K562 (cell line): ENCODE results near the gene RAB6A. TPM values are rescaled to one million over a fixed set of nuclear protein-coding genes. Genes with fewer than 3 reads are reported as not detected.

ENCODE experiments used
- ARID1B ChIP-seq: fragments of 450-650 bp; IDR thresholded peaks from 2 replicates; pipeline ENCODE4 v1.6.1; 2016; ENCODE audit warnings: antibody characterized with exemption, mild to moderate bottlenecking, inconsistent platforms
- CHCHD3 ChIP-seq: fragments of 250-450 bp; sonication (Bioruptor Pico); IDR thresholded peaks from 2 replicates; pipeline ENCODE4 v2.1.2; 2022; ENCODE audit warnings: mild to moderate bottlenecking
- CREB1 ChIP-seq, 2 experiments: sonication (generic) in 1 of 2; formaldehyde crosslinking in 1 of 2; IDR thresholded peaks; 2 replicates each; pipeline versions ENCODE4 v1.6.1 to v1.8.0; 2012 to 2022; ENCODE audit warnings: inconsistent platforms in 1 of 2, mild to moderate bottlenecking in 1 of 2, missing genetic modification reagents in 1 of 2, moderate library complexity in 1 of 2
- ETV1 ChIP-seq: fragments of 450-650 bp; conservative IDR thresholded peaks from 2 replicates; pipeline ENCODE4 v1.6.1; 2016; ENCODE audit warnings: missing genetic modification characterization, control low read depth, low read depth, missing compliant biosample characterization
- GTF2A2 ChIP-seq: IDR thresholded peaks from 2 replicates; pipeline ENCODE4 v1.6.1; 2016; ENCODE audit warnings: mild to moderate bottlenecking, missing genetic modification characterization, missing compliant biosample characterization
- HSF4 ChIP-seq: fragments of 250-450 bp; sonication (Bioruptor Pico); IDR thresholded peaks from 2 replicates; pipeline ENCODE4 v2.1.2; 2022; ENCODE audit warnings: mild to moderate bottlenecking, moderate library complexity, borderline replicate concordance
- ILK ChIP-seq: fragments of 450-650 bp; IDR thresholded peaks from 2 replicates; pipeline ENCODE4 v1.6.1; 2016; ENCODE audit warnings: missing genetic modification characterization, low read depth, mild to moderate bottlenecking, missing compliant biosample characterization, moderate library complexity, borderline replicate concordance
- MTA3 ChIP-seq: fragments of 450-650 bp; formaldehyde crosslinking; IDR thresholded peaks from 2 replicates; pipeline ENCODE4 v1.6.1; 2017; ENCODE audit warnings: mild to moderate bottlenecking, borderline replicate concordance
- NELFE ChIP-seq: IDR thresholded peaks from 2 replicates; pipeline ENCODE4 v1.6.1; 2011; ENCODE audit warnings: mild to moderate bottlenecking; ENCODE audit not compliant: insufficient read depth, insufficient read length
- RBM15 ChIP-seq: fragments of 200-400 bp; formaldehyde crosslinking; IDR thresholded peaks from 2 replicates; pipeline ENCODE4 v1.6.1; 2018; ENCODE audit warnings: mild to moderate bottlenecking, low read length, moderate library complexity; ENCODE audit not compliant: insufficient read depth
- RNF219 ChIP-seq: fragments of 250-450 bp; sonication (Bioruptor Pico); IDR thresholded peaks from 2 replicates; pipeline ENCODE4 v1.5.0; 2022; ENCODE audit warnings: mild to moderate bottlenecking
- ZNF551 ChIP-seq: fragments of 250-450 bp; sonication (Bioruptor Pico); IDR thresholded peaks from 2 replicates; pipeline ENCODE4 v1.5.0; 2021; ENCODE audit warnings: mild to moderate bottlenecking, moderate library complexity
- ZNF76 ChIP-seq: fragments of 250-450 bp; sonication (Bioruptor Pico); IDR thresholded peaks from 2 replicates; pipeline ENCODE4 v1.4.0; 2020; ENCODE audit warnings: mild to moderate bottlenecking, moderate library complexity, borderline replicate concordance
- ZNF79 ChIP-seq: fragments of 250-450 bp; sonication (Bioruptor Pico); IDR thresholded peaks from 2 replicates; pipeline ENCODE4 v1.4.0; 2020; ENCODE audit warnings: low read depth, mild to moderate bottlenecking, moderate library complexity
- polyA plus RNA-seq, 8 experiments: library from polyadenylated mRNA; depleted of rRNA in 4 of 8; stranded (reverse) in 5 of 8; unstranded in 3 of 8; fragments of >200 nt; fragmentation: Nextera tagmentation in 2 of 8; fragmentation: Illumina TruSeq in 1 of 8; extraction: Ambion mirVana in 2 of 8; extraction: Trizol in 1 of 8; gene quantifications; 2 replicates each; pipeline versions ENCODE4 v1.2.1 to v1.2.3, GENCODE V29; 2011 to 2014; ENCODE audit warnings: inconsistent platforms in 1 of 8, missing spikeins in 1 of 8
- total RNA-seq, 7 experiments: library from RNA; depleted of rRNA in 6 of 7; stranded (reverse); fragments of >200 nt in 6 of 7; fragmentation: Illumina TruSeq in 2 of 7; extraction: Trizol in 2 of 7; gene quantifications; 2 replicates each; pipeline versions ENCODE4 v1.2.1 to v1.2.3, GENCODE V29; 2011 to 2021; ENCODE audit warnings: low replicate concordance in 1 of 7
- TF ChIP-seq, protein P1 (sequence below): fragments of 450-650 bp; IDR thresholded peaks from 2 replicates; pipeline ENCODE4 v1.6.1; 2016; ENCODE audit warnings: low read depth, mild to moderate bottlenecking, moderate library complexity
- TF ChIP-seq, protein P2 (sequence below), 2 experiments: fragments of 200-800 bp in 1 of 2; sonication (Bioruptor generic) in 1 of 2; sonication (generic) in 1 of 2; formaldehyde crosslinking in 1 of 2; IDR thresholded peaks in 1 of 2; conservative IDR thresholded peaks in 1 of 2; 2 replicates each; pipeline versions ENCODE4 v1.5.0 to v1.6.1; 2016 to 2020; ENCODE audit warnings: missing compliant biosample characterization in 1 of 2, missing genetic modification characterization in 1 of 2, missing genetic modification reagents in 1 of 2
- TF ChIP-seq, protein P3 (sequence below): fragments of 200-800 bp; sonication (Bioruptor generic); IDR thresholded peaks from 2 replicates; pipeline ENCODE4 v1.6.1; 2017; ENCODE audit warnings: missing genetic modification characterization, missing compliant biosample characterization
- TF ChIP-seq, protein P4 (sequence below): conservative IDR thresholded peaks from 2 replicates; pipeline ENCODE4 v1.6.1; 2011; ENCODE audit warnings: low read depth, mild to moderate bottlenecking, low read length; ENCODE audit not compliant: control insufficient read depth

Gene RAB6A
- total and polyA plus RNA-seq, 9 of the 15 experiments (the other 6 are each of a cell fraction or from before 2014, with no cell fraction given) = 14.0 to 95.3 (median 45.4) TPM

- TF ChIP-seq, protein P1, sequence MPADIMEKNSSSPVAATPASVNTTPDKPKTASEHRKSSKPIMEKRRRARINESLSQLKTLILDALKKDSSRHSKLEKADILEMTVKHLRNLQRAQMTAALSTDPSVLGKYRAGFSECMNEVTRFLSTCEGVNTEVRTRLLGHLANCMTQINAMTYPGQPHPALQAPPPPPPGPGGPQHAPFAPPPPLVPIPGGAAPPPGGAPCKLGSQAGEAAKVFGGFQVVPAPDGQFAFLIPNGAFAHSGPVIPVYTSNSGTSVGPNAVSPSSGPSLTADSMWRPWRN = no peak
- no peak for TF ChIP-seq CHCHD3 (CRISPR knock-in tag)
- TF ChIP-seq RBM15 = no peak
- TF ChIP-seq, protein P2, sequence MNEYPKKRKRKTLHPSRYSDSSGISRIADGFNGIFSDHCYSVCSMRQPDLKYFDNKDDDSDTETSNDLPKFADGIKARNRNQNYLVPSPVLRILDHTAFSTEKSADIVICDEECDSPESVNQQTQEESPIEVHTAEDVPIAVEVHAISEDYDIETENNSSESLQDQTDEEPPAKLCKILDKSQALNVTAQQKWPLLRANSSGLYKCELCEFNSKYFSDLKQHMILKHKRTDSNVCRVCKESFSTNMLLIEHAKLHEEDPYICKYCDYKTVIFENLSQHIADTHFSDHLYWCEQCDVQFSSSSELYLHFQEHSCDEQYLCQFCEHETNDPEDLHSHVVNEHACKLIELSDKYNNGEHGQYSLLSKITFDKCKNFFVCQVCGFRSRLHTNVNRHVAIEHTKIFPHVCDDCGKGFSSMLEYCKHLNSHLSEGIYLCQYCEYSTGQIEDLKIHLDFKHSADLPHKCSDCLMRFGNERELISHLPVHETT (CRISPR knock-in tag; conservative IDR thresholded peaks at IDR 0.05 in 1 of 2, IDR thresholded peaks at IDR 0.05 in 1 of 2) = peak in 1 of 2 experiments; percentile 81; a peak in 2 of 4 replicates
- peak; percentile 50 for TF ChIP-seq ARID1B
- no peak for TF ChIP-seq NELFE
- TF ChIP-seq, protein P3, sequence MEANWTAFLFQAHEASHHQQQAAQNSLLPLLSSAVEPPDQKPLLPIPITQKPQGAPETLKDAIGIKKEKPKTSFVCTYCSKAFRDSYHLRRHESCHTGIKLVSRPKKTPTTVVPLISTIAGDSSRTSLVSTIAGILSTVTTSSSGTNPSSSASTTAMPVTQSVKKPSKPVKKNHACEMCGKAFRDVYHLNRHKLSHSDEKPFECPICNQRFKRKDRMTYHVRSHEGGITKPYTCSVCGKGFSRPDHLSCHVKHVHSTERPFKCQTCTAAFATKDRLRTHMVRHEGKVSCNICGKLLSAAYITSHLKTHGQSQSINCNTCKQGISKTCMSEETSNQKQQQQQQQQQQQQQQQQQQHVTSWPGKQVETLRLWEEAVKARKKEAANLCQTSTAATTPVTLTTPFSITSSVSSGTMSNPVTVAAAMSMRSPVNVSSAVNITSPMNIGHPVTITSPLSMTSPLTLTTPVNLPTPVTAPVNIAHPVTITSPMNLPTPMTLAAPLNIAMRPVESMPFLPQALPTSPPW (CRISPR knock-in tag) = peak; percentile 66
- TF ChIP-seq ZNF76 (CRISPR knock-in tag) = peak; percentile 67; the same call in 1 of the 2 replicates
- TF ChIP-seq CREB1 (IDR thresholded peaks at IDR 0.05) = peak; percentile 35; the same call in 1 of the 2 replicates
- peak; percentile 46; the same call in 1 of the 2 replicates for TF ChIP-seq CREB1 (CRISPR knock-in tag; IDR thresholded peaks at IDR 0.05)
- TF ChIP-seq ZNF551 (CRISPR knock-in tag) = no peak
- TF ChIP-seq, protein P4, sequence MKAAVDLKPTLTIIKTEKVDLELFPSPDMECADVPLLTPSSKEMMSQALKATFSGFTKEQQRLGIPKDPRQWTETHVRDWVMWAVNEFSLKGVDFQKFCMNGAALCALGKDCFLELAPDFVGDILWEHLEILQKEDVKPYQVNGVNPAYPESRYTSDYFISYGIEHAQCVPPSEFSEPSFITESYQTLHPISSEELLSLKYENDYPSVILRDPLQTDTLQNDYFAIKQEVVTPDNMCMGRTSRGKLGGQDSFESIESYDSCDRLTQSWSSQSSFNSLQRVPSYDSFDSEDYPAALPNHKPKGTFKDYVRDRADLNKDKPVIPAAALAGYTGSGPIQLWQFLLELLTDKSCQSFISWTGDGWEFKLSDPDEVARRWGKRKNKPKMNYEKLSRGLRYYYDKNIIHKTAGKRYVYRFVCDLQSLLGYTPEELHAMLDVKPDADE = peak; percentile 39; the same call in 1 of the 2 replicates
- no peak for TF ChIP-seq ZNF79 (CRISPR knock-in tag)
- TF ChIP-seq ILK (tag) = no peak
- TF ChIP-seq HSF4 = no peak
- peak; percentile 94 for TF ChIP-seq ETV1 (tag)
- TF ChIP-seq RNF219 = no peak
- TF ChIP-seq GTF2A2 (tag) = peak; percentile 85; the same call in 1 of the 2 replicates
- peak; percentile 95 for TF ChIP-seq MTA3
Observed at GRCh38 chr11:73787643-73788558, 27.0 kb upstream of the RAB6A start, which contains the start of gene MRPL48 (continued).
